ENCODE results near the gene SMIM38.
"Not testable (repeated sequence)": the region's sequence is repeated elsewhere in the genome, so short reads cannot be mapped to it uniquely, and the experiment has no call there.

SMIM38 gene

GRCh38 chr11:69140161-69140560 lies 15.6 kb upstream of the SMIM38 start:
- not testable (repeated sequence) for DNase-seq (ENCODE audit: low read depth)

- no peak for DNase-seq (ENCODE audit: low read depth)
Observed at GRCh38 chr11:69140635-69141034, 15.1 kb upstream of the SMIM38 start.

- DNase-seq (ENCODE audit: low read depth): no peak
Observed at GRCh38 chr11:69141742-69142141, 14.0 kb upstream of the SMIM38 start.

GRCh38 chr11:69142895-69143294 lies 12.8 kb upstream of the SMIM38 start:
- DNase-seq (ENCODE audit: low read depth): no peak

GRCh38 chr11:69144316-69145049 lies 11.3 kb upstream of the SMIM38 start:
- DNase-seq (ENCODE audit: low read depth): no peak

- DNase-seq (ENCODE audit: low read depth): no peak
Observed at GRCh38 chr11:69145050-69145380, 10.7 kb upstream of the SMIM38 start.

GRCh38 chr11:69148377-69148762 lies 7.4 kb upstream of the SMIM38 start:
- DNase-seq (ENCODE audit: low read depth): no peak

GRCh38 chr11:69148806-69149205 lies 6.9 kb upstream of the SMIM38 start:
- no peak for DNase-seq (ENCODE audit: low read depth)

GRCh38 chr11:69149338-69150045 lies 6.2 kb upstream of the SMIM38 start:
- not testable (repeated sequence) for DNase-seq (ENCODE audit: low read depth)

- no peak for DNase-seq (ENCODE audit: low read depth)
Observed at GRCh38 chr11:69150175-69150574, 5.6 kb upstream of the SMIM38 start.

GRCh38 chr11:69151836-69152235 lies 3.9 kb upstream of the SMIM38 start:
- DNase-seq (ENCODE audit: low read depth): no peak

- no peak for DNase-seq (ENCODE audit: low read depth)
Observed at GRCh38 chr11:69152733-69153421, 2.9 kb upstream of the SMIM38 start.

GRCh38 chr11:69153661-69154060 lies 2.1 kb upstream of the SMIM38 start:
- DNase-seq (ENCODE audit: low read depth): no peak

GRCh38 chr11:69154211-69154913 lies 1.4 kb upstream of the SMIM38 start:
- DNase-seq (ENCODE audit: low read depth): no peak

- no peak for DNase-seq (ENCODE audit: low read depth)
Observed at GRCh38 chr11:69154938-69155301, 815 bp upstream of the SMIM38 start.

GRCh38 chr11:69156235-69156639 lies 502 bp downstream of the SMIM38 start:
- no peak for DNase-seq (ENCODE audit: low read depth)

GRCh38 chr11:69156673-69157155 lies 979 bp downstream of the SMIM38 start:
- DNase-seq (ENCODE audit: low read depth): no peak

- no peak for DNase-seq (ENCODE audit: low read depth)
Observed at GRCh38 chr11:69157156-69157821, 1.6 kb downstream of the SMIM38 start.

GRCh38 chr11:69157822-69158231 lies 2.1 kb downstream of the SMIM38 start:
- no peak for DNase-seq (ENCODE audit: low read depth)

GRCh38 chr11:69158301-69159149 lies 2.8 kb downstream of the SMIM38 start:
- no peak for DNase-seq (ENCODE audit: low read depth)
